DMS53 treated with DMSO at 0.1 percent for 48 hours (cell line): ENCODE data around the gene FSTL5.

Source experiments
- DNase-seq: peaks from one replicate; lab custom pipeline; 2025; ENCODE audit not compliant: unreplicated experiment; lab: John Stamatoyannopoulos, UW

The FSTL5 gene

GRCh38 chr4:161717084-161717483, 446.7 kb downstream of the FSTL5 start:
- DNase-seq = no peak

GRCh38 chr4:161714931-161715330, 448.9 kb downstream of the FSTL5 start:
- DNase-seq = no peak

GRCh38 chr4:161714022-161714751, 449.6 kb downstream of the FSTL5 start:
- DNase-seq = peak; percentile 41

- DNase-seq = no peak
These were observed 459.1 kb downstream of the FSTL5 start for GRCh38 chr4:161704653-161705052.

GRCh38 chr4:161704040-161704439, 459.8 kb downstream of the FSTL5 start:
- DNase-seq = no peak

- peak; percentile 21 for DNase-seq
These were observed 461.5 kb downstream of the FSTL5 start for GRCh38 chr4:161702287-161702686.

- no peak for DNase-seq
These were observed 466.9 kb downstream of the FSTL5 start for GRCh38 chr4:161696944-161697343.

GRCh38 chr4:161680146-161680545, 483.7 kb downstream of the FSTL5 start:
- no peak for DNase-seq

GRCh38 chr4:161664740-161665139, 499.1 kb downstream of the FSTL5 start:
- no peak for DNase-seq

- DNase-seq = no peak
These were observed 500.0 kb downstream of the FSTL5 start for GRCh38 chr4:161663844-161664243.

- no peak for DNase-seq
These were observed 505.1 kb downstream of the FSTL5 start for GRCh38 chr4:161658676-161659075.

GRCh38 chr4:161657616-161658015, 506.2 kb downstream of the FSTL5 start:
- no peak for DNase-seq

GRCh38 chr4:161656594-161656993, 507.2 kb downstream of the FSTL5 start:
- DNase-seq = no peak

GRCh38 chr4:161655148-161655547, 508.7 kb downstream of the FSTL5 start:
- no peak for DNase-seq

GRCh38 chr4:161653697-161654096, 510.1 kb downstream of the FSTL5 start:
- no peak for DNase-seq

- DNase-seq = no peak
These were observed 512.2 kb downstream of the FSTL5 start for GRCh38 chr4:161651586-161651985.

- DNase-seq = no peak
These were observed 513.0 kb downstream of the FSTL5 start for GRCh38 chr4:161650812-161651211.

GRCh38 chr4:161647757-161648156, 516.0 kb downstream of the FSTL5 start:
- no peak for DNase-seq

- no peak for DNase-seq
These were observed 521.1 kb downstream of the FSTL5 start for GRCh38 chr4:161642708-161643107.

- DNase-seq = no peak
These were observed 533.9 kb downstream of the FSTL5 start for GRCh38 chr4:161629694-161630441.

- DNase-seq = no peak
These were observed 559.1 kb downstream of the FSTL5 start for GRCh38 chr4:161604516-161605300.

GRCh38 chr4:161601011-161601410, 562.8 kb downstream of the FSTL5 start:
- DNase-seq = no peak
